Stimulated activated CD8-positive, alpha-beta memory T cell treated with anti-CD3 and anti-CD28 coated beads, Interleukin-2, amount 100 ng/mL, for 1 hour (primary cell): Measurements from ENCODE around the gene STAT1.

Experiments used
- DNase-seq, 2 donors: peaks; one replicate each; pipeline ENCODE4 v3.0.0-alpha.2; 2020; ENCODE audit warnings: low read depth in 2 of 2

The STAT1 gene

GRCh38 chr2:191031256-191031655 is 17.3 kb upstream of the STAT1 start:
- no peak for DNase-seq

GRCh38 chr2:191030521-191031154 is 16.7 kb upstream of the STAT1 start:
- no peak for DNase-seq

GRCh38 chr2:191029280-191029950 is 15.4 kb upstream of the STAT1 start:
- DNase-seq = no peak

GRCh38 chr2:191026377-191026776 is 12.4 kb upstream of the STAT1 start:
- DNase-seq = no peak

GRCh38 chr2:191025135-191025534 is 11.2 kb upstream of the STAT1 start:
- no peak for DNase-seq

GRCh38 chr2:191023235-191023679 is 9.3 kb upstream of the STAT1 start:
- DNase-seq = no peak

- no peak for DNase-seq
Measured at GRCh38 chr2:191020742-191021381, 6.9 kb upstream of the STAT1 start.

- peak; percentile 86 to 87 for DNase-seq
Measured at GRCh38 chr2:191020221-191020741, 6.3 kb upstream of the STAT1 start.

GRCh38 chr2:191019376-191019775 is 5.4 kb upstream of the STAT1 start:
- DNase-seq = no peak

- DNase-seq = no peak
Measured at GRCh38 chr2:191018643-191019119, 4.7 kb upstream of the STAT1 start.

- DNase-seq = no peak
Measured at GRCh38 chr2:191018048-191018447, 4.1 kb upstream of the STAT1 start.

GRCh38 chr2:191015831-191016230 is 1.9 kb upstream of the STAT1 start:
- no peak for DNase-seq

GRCh38 chr2:191015239-191015638 is 1.3 kb upstream of the STAT1 start:
- no peak for DNase-seq

- DNase-seq = no peak
Measured at GRCh38 chr2:191014653-191015020, 666 bp upstream of the STAT1 start.

- DNase-seq = no peak
Measured at GRCh38 chr2:191013682-191013931, 364 bp downstream of the STAT1 start.

- DNase-seq = no peak
Measured at GRCh38 chr2:191012845-191013681, 908 bp downstream of the STAT1 start.

GRCh38 chr2:191012346-191012745 is 1.6 kb downstream of the STAT1 start:
- no peak for DNase-seq

- DNase-seq = no peak
Measured at GRCh38 chr2:191010887-191011885, 2.8 kb downstream of the STAT1 start.

GRCh38 chr2:191009541-191010374 is 4.2 kb downstream of the STAT1 start:
- DNase-seq = no peak

GRCh38 chr2:191008286-191008685 is 5.7 kb downstream of the STAT1 start:
- no peak for DNase-seq
